ENCODE measurements around the gene GLI3. TPM values are rescaled to one million over a fixed set of nuclear protein-coding genes. Genes with fewer than 3 reads are reported as not detected.
"Not testable (repeated sequence)": the region's sequence is repeated elsewhere in the genome, so short reads cannot be mapped to it uniquely, and the experiment has no call there.

GLI3 gene
- polyA plus RNA-seq, 1 of the 3 experiments (the other 2 are of a cell fraction): 0.08 TPM

DNA sequence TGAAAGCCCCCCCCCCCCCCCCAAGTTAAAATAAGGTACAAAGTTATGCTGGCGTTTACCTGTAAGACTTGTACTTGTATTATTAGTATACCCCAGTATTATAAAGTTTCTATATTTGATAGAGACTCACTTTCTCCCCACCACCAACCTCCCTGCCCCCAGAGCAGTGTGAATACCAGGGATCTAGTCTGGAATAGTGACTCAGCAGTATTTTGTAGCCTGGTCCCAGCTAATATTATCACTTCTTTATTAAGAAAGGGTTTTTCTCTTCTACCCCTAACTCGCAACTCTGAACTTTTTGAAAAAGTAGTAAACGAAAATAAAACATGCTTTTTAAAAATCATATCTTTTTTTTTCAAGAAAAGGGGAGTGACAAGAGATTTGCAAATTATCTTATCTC lies 26.7 kb downstream of the GLI3 start:
- no peaks in the 10 kb centered on the region for H3K36me3 ChIP-seq (replicated peaks in 1 of 2; ENCODE audit: control insufficient read depth in 1 of 2, insufficient read depth in 2 of 2, low read length in 1 of 2)
- H3K4me2 ChIP-seq: no peak overlapping the region
- H3K9ac ChIP-seq: no peak overlapping the region
- H3K9me2 ChIP-seq: 0 out of 2 replicates have a peak, but pooled peaks cover 2% of the 10 kb centered on the region
- no peaks in the 10 kb centered on the region for H3K9me3 ChIP-seq
- WGBS (ENCODE audit: low lambda C conversion rate): 3% methylated on average over 3 of the region's 3 CpGs
- no peak for DNase-seq
- peaks cover 64% of the 10 kb centered on the region for H3K27me3 ChIP-seq (ENCODE audit: insufficient read depth)
- H3K4me3 ChIP-seq (ENCODE audit: low read depth in 2 of 2, low read length in 1 of 2): no peak overlapping the region
- no peak overlapping the region for H2AFZ ChIP-seq (ENCODE audit: low read depth)
- ChIA-PET CTCF (no interaction called here), POLR2A (no interaction called here)
- H4K20me1 ChIP-seq (ENCODE audit: insufficient read depth): no peaks in the 10 kb centered on the region
- no peak overlapping the region for H3K27ac ChIP-seq (ENCODE audit: low read depth in 2 of 2, low read length in 1 of 2)
- no peaks in the 10 kb centered on the region for H3K79me2 ChIP-seq (ENCODE audit: insufficient read depth)
- TF ChIP-seq CHD2 (IDR thresholded peaks at IDR 0.05; ENCODE audit: low read length, partially characterized antibody): no peak
- TF ChIP-seq JUND (IDR thresholded peaks at IDR 0.05): no peak
- no peak for TF ChIP-seq PBX3 (IDR thresholded peaks at IDR 0.05)
- TF ChIP-seq USF2 (IDR thresholded peaks at IDR 0.05; ENCODE audit: borderline replicate concordance, low read depth, low read length): no peak
- TF ChIP-seq, protein P1, sequence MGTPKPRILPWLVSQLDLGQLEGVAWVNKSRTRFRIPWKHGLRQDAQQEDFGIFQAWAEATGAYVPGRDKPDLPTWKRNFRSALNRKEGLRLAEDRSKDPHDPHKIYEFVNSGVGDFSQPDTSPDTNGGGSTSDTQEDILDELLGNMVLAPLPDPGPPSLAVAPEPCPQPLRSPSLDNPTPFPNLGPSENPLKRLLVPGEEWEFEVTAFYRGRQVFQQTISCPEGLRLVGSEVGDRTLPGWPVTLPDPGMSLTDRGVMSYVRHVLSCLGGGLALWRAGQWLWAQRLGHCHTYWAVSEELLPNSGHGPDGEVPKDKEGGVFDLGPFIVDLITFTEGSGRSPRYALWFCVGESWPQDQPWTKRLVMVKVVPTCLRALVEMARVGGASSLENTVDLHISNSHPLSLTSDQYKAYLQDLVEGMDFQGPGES (IDR thresholded peaks at IDR 0.05; ENCODE audit: low read depth, low read length): no peak
- TF ChIP-seq, protein P2, sequence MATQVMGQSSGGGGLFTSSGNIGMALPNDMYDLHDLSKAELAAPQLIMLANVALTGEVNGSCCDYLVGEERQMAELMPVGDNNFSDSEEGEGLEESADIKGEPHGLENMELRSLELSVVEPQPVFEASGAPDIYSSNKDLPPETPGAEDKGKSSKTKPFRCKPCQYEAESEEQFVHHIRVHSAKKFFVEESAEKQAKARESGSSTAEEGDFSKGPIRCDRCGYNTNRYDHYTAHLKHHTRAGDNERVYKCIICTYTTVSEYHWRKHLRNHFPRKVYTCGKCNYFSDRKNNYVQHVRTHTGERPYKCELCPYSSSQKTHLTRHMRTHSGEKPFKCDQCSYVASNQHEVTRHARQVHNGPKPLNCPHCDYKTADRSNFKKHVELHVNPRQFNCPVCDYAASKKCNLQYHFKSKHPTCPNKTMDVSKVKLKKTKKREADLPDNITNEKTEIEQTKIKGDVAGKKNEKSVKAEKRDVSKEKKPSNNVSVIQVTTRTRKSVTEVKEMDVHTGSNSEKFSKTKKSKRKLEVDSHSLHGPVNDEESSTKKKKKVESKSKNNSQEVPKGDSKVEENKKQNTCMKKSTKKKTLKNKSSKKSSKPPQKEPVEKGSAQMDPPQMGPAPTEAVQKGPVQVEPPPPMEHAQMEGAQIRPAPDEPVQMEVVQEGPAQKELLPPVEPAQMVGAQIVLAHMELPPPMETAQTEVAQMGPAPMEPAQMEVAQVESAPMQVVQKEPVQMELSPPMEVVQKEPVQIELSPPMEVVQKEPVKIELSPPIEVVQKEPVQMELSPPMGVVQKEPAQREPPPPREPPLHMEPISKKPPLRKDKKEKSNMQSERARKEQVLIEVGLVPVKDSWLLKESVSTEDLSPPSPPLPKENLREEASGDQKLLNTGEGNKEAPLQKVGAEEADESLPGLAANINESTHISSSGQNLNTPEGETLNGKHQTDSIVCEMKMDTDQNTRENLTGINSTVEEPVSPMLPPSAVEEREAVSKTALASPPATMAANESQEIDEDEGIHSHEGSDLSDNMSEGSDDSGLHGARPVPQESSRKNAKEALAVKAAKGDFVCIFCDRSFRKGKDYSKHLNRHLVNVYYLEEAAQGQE (IDR thresholded peaks at IDR 0.05; ENCODE audit: low read depth, low read length): no peak
- TF ChIP-seq RXRA (IDR thresholded peaks at IDR 0.05; ENCODE audit: borderline replicate concordance, low read depth): no peak
- TF ChIP-seq GATA2 (CRISPR knock-in tag; IDR thresholded peaks at IDR 0.05): no peak
- no peak for TF ChIP-seq SMC3 (IDR thresholded peaks at IDR 0.05; ENCODE audit: low read depth, low read length)
- no peak for TF ChIP-seq YY1 (IDR thresholded peaks at IDR 0.05; ENCODE audit: low read depth)
- no peak for TF ChIP-seq NRF1 (IDR thresholded peaks at IDR 0.05; ENCODE audit: low read depth, low read length)
- H3F3A ChIP-seq (replicated peaks; ENCODE audit: insufficient read depth): no peaks in the 10 kb centered on the region
- no peaks in the 10 kb centered on the region; a peak in 1 of 4 replicates for H3K4me1 ChIP-seq (ENCODE audit: control insufficient read depth in 1 of 2, insufficient read depth in 2 of 2, low read depth in 1 of 2, low read length in 1 of 2)

GRCh38 chr7:42209085-42209484 lies 27.9 kb downstream of the GLI3 start:
- H3K36me3 ChIP-seq (replicated peaks in 1 of 2; ENCODE audit: control insufficient read depth in 1 of 2, insufficient read depth in 2 of 2, low read length in 1 of 2); H3K9me2 ChIP-seq; H3K4me1 ChIP-seq (ENCODE audit: control insufficient read depth in 1 of 2, insufficient read depth in 2 of 2, low read depth in 1 of 2, low read length in 1 of 2); DNase-seq; H2AFZ ChIP-seq (ENCODE audit: low read depth); H3K9ac ChIP-seq; H3F3A ChIP-seq (replicated peaks; ENCODE audit: insufficient read depth); H3K79me2 ChIP-seq (ENCODE audit: insufficient read depth); POLR2A ChIA-PET; H3K27ac ChIP-seq (ENCODE audit: low read depth in 2 of 2, low read length in 1 of 2); H3K4me3 ChIP-seq (ENCODE audit: low read depth in 2 of 2, low read length in 1 of 2); H3K9me3 ChIP-seq; H3K4me2 ChIP-seq; H4K20me1 ChIP-seq (ENCODE audit: insufficient read depth): not testable (repeated sequence)
- CTCF ChIA-PET: interaction anchor here (1.0 kb wide), 1 partner anchor 23 kb away, joined by 3 read pairs; no protein-coding TSS in a partner anchor
- peaks cover 63% of the 10 kb centered on the region for H3K27me3 ChIP-seq (ENCODE audit: insufficient read depth)

Measured in SK-N-SH (cell line).